RWPE2 (cell line): Measurements from ENCODE around the gene HOXB4.

Experiments
- ATAC-seq: fragments of 200-7000 bp; cut with Tn5 transposase; 3 replicates; pipeline ENCODE4 v1.9.1; 2021; ENCODE audit warnings: low read depth
- DNase-seq: peaks from one replicate; pipeline ENCODE4 v3.0.0-alpha.2; 2020; ENCODE audit warnings: low spot score
- H3K27ac ChIP-seq: fragments of 450-650 bp; 2 replicates; pipeline ENCODE4 v1.5.1; 2017; ENCODE audit warnings: mild to moderate bottlenecking; ENCODE audit not compliant: poor library complexity, severe bottlenecking
- H3K27me3 ChIP-seq: fragments of 250-450 bp; sonication (Bioruptor Pico); 2 replicates; pipeline ENCODE4 v1.5.1; 2021; ENCODE audit warnings: mild to moderate bottlenecking, moderate library complexity; ENCODE audit not compliant: insufficient read depth, poor library complexity, severe bottlenecking
- H3K36me3 ChIP-seq: fragments of 250-450 bp; sonication (Bioruptor Pico); 2 replicates; pipeline ENCODE4 v1.5.1; 2020; ENCODE audit warnings: low read depth, mild to moderate bottlenecking, moderate library complexity
- H3K4me1 ChIP-seq: fragments of 250-450 bp; sonication (Bioruptor Pico); 2 replicates; pipeline ENCODE4 v1.5.1; 2021; ENCODE audit warnings: mild to moderate bottlenecking, moderate library complexity; ENCODE audit not compliant: insufficient read depth, poor library complexity, severe bottlenecking
- H3K4me3 ChIP-seq: fragments of 250-450 bp; sonication (Bioruptor Pico); 2 replicates; pipeline ENCODE4 v1.5.1; 2021; ENCODE audit warnings: mild to moderate bottlenecking, moderate library complexity; ENCODE audit not compliant: severe bottlenecking
- H3K9me3 ChIP-seq: fragments of 250-450 bp; sonication (Bioruptor Pico); 2 replicates; pipeline ENCODE4 v1.5.1; 2021; ENCODE audit warnings: mild to moderate bottlenecking, moderate library complexity; ENCODE audit not compliant: severe bottlenecking
- CTCF ChIP-seq: fragments of 450-650 bp; IDR thresholded peaks from one replicate; pipeline ENCODE4 v1.5.1; 2017; ENCODE audit warnings: mild to moderate bottlenecking, moderate library complexity; ENCODE audit not compliant: poor library complexity, severe bottlenecking

Gene HOXB4

GRCh38 chr17:48561884-48562810, 16.0 kb downstream of the HOXB4 start:
- no peak overlapping the region for H3K27ac ChIP-seq
- H3K27me3 ChIP-seq, result no peaks in the 10 kb centered on the region
- ATAC-seq (no peak), DNase-seq (no peak)
- H3K9me3 ChIP-seq, result no peaks in the 10 kb centered on the region
- TF ChIP-seq CTCF, result no peak
- H3K4me1 ChIP-seq, result peaks cover under 1% of the 10 kb centered on the region
- peaks cover 3% of the 10 kb centered on the region; the same call in 1 of the 2 replicates for H3K36me3 ChIP-seq
- H3K4me3 ChIP-seq, result no peak overlapping the region

GRCh38 chr17:48559840-48560817, 18.0 kb downstream of the HOXB4 start:
- Histone ChIP-seq H3K4me3 (no peak overlapping the region), H3K36me3 (peaks cover 3% of the 10 kb centered on the region; the same call in 1 of the 2 replicates), H3K27me3 (no peaks in the 10 kb centered on the region), H3K4me1 (peaks cover 15% of the 10 kb centered on the region), H3K27ac (no peak overlapping the region), H3K9me3 (no peaks in the 10 kb centered on the region)
- no peak for TF ChIP-seq CTCF
- ATAC-seq, result no peak
- no peak for DNase-seq

- DNase-seq (no peak), ATAC-seq (no peak)
- TF ChIP-seq CTCF, result no peak
- Histone ChIP-seq H3K9me3 (no peaks in the 10 kb centered on the region), H3K36me3 (peaks cover 3% of the 10 kb centered on the region; the same call in 1 of the 2 replicates), H3K27ac (no peak overlapping the region), H3K4me1 (peaks cover 15% of the 10 kb centered on the region), H3K27me3 (no peaks in the 10 kb centered on the region), H3K4me3 (no peak overlapping the region)
Observed at GRCh38 chr17:48559122-48559839, 18.9 kb downstream of the HOXB4 start.

- DNase-seq, result no peak
- Histone ChIP-seq H3K27ac (no peak overlapping the region), H3K4me1 (peaks cover 15% of the 10 kb centered on the region), H3K36me3 (peaks cover 6% of the 10 kb centered on the region; the same call in 1 of the 2 replicates), H3K4me3 (no peak overlapping the region), H3K9me3 (no peaks in the 10 kb centered on the region), H3K27me3 (no peaks in the 10 kb centered on the region)
- ATAC-seq, result no peak
- TF ChIP-seq CTCF, result no peak
Observed at GRCh38 chr17:48558831-48559121, 19.4 kb downstream of the HOXB4 start.
